GM21825 (cell line): ENCODE results near the gene TMEM250.
A peak's percentile ranks its signal among the peaks of the same experiment; 100 is the strongest.
"Not testable (repeated sequence)": the region's sequence is repeated elsewhere in the genome, so short reads cannot be mapped to it uniquely, and the experiment has no call there.

Experiments
- ATAC-seq: cut with Tn5 transposase; IDR thresholded peaks from one replicate; pipeline ENCODE4 v1.9.1; 2021; ENCODE audit warnings: mild to moderate bottlenecking, moderate library complexity; ENCODE audit not compliant: unreplicated experiment

TMEM250 gene

GRCh38 chr9:136118320-136119060 lies at the start of gene TMEM250:
TMEM250 (minus strand) TSS chr9:136118875; CDS start chr9:136116900, 1,975 bp downstream.
- peak; percentile 53 for ATAC-seq

GRCh38 chr9:136163248-136163850 lies 44.7 kb upstream of the TMEM250 start:
- ATAC-seq, result no peak

- ATAC-seq, result no peak
Measured at GRCh38 chr9:136160995-136161610, 42.4 kb upstream of the TMEM250 start.

- no peak for ATAC-seq
Measured at GRCh38 chr9:136160381-136160841, 41.7 kb upstream of the TMEM250 start.

- ATAC-seq, result no peak
Measured at GRCh38 chr9:136159851-136160250, 41.2 kb upstream of the TMEM250 start.

GRCh38 chr9:136157477-136158265 lies 39.0 kb upstream of the TMEM250 start:
- ATAC-seq, result no peak

GRCh38 chr9:136156209-136157120 lies 37.8 kb upstream of the TMEM250 start:
- no peak for ATAC-seq

- ATAC-seq, result no peak
Measured at GRCh38 chr9:136155576-136155975, 36.9 kb upstream of the TMEM250 start.

- no peak for ATAC-seq
Measured at GRCh38 chr9:136154943-136155342, 36.3 kb upstream of the TMEM250 start.

- ATAC-seq, result no peak
Measured at GRCh38 chr9:136153381-136154065, 34.8 kb upstream of the TMEM250 start.

- no peak for ATAC-seq
Measured at GRCh38 chr9:136152931-136153330, 34.3 kb upstream of the TMEM250 start.

GRCh38 chr9:136152543-136152866 lies 33.8 kb upstream of the TMEM250 start:
- no peak for ATAC-seq

- no peak for ATAC-seq
Measured at GRCh38 chr9:136151848-136152542, 33.3 kb upstream of the TMEM250 start.

- no peak for ATAC-seq
Measured at GRCh38 chr9:136151214-136151804, 32.6 kb upstream of the TMEM250 start.

GRCh38 chr9:136150664-136151213 lies 32.1 kb upstream of the TMEM250 start:
- ATAC-seq, result not testable (repeated sequence)

- ATAC-seq, result no peak
Measured at GRCh38 chr9:136149853-136150252, 31.2 kb upstream of the TMEM250 start.

- ATAC-seq, result no peak
Measured at GRCh38 chr9:136149337-136149736, 30.7 kb upstream of the TMEM250 start.

GRCh38 chr9:136148766-136149165 lies 30.1 kb upstream of the TMEM250 start:
- ATAC-seq, result no peak
